Measurements from ENCODE around the gene RBM45.
A peak's percentile ranks its signal among the peaks of the same experiment; 100 is the strongest.
"Not testable (repeated sequence)": the region's sequence is repeated elsewhere in the genome, so short reads cannot be mapped to it uniquely, and the experiment has no call there.

RBM45 gene

GRCh38 chr2:178112202-178113152 lies at the start of gene RBM45:
TSS of gene RBM45 (plus strand) at chr2:178112437. CDS start at chr2:178112547, 110 bp downstream.
- peak; percentile 75 to 79 for DNase-seq (ENCODE audit: extremely low read depth in 1 of 2, low read depth in 1 of 2)

GRCh38 chr2:178066324-178066723 lies 45.9 kb upstream of the RBM45 start:
- DNase-seq (ENCODE audit: extremely low read depth in 1 of 2, low read depth in 1 of 2) = no peak

- no peak for DNase-seq (ENCODE audit: extremely low read depth in 1 of 2, low read depth in 1 of 2)
Observed at GRCh38 chr2:178066890-178067669, 45.2 kb upstream of the RBM45 start.

GRCh38 chr2:178068823-178069454 lies 43.3 kb upstream of the RBM45 start:
- no peak for DNase-seq (ENCODE audit: extremely low read depth in 1 of 2, low read depth in 1 of 2)

- no peak for DNase-seq (ENCODE audit: extremely low read depth in 1 of 2, low read depth in 1 of 2)
Observed at GRCh38 chr2:178069551-178069950, 42.7 kb upstream of the RBM45 start.

GRCh38 chr2:178070824-178071223 lies 41.4 kb upstream of the RBM45 start:
- no peak for DNase-seq (ENCODE audit: extremely low read depth in 1 of 2, low read depth in 1 of 2)

- no peak for DNase-seq (ENCODE audit: extremely low read depth in 1 of 2, low read depth in 1 of 2)
Observed at GRCh38 chr2:178072000-178072382, 40.2 kb upstream of the RBM45 start.

GRCh38 chr2:178072383-178073301 lies 39.6 kb upstream of the RBM45 start, which contains the start of gene PDE11A:
TSS of gene PDE11A (minus strand) at chr2:178072777. CDS start at chr2:178072437, 340 bp downstream.
- DNase-seq (ENCODE audit: extremely low read depth in 1 of 2, low read depth in 1 of 2) = peak in 1 of 2 donors; percentile 44

- no peak for DNase-seq (ENCODE audit: extremely low read depth in 1 of 2, low read depth in 1 of 2)
Observed at GRCh38 chr2:178074123-178075005, 37.9 kb upstream of the RBM45 start.

GRCh38 chr2:178075006-178075326 lies 37.3 kb upstream of the RBM45 start:
- DNase-seq (ENCODE audit: extremely low read depth in 1 of 2, low read depth in 1 of 2) = no peak

- no peak for DNase-seq (ENCODE audit: extremely low read depth in 1 of 2, low read depth in 1 of 2)
Observed at GRCh38 chr2:178076130-178076529, 36.1 kb upstream of the RBM45 start.

GRCh38 chr2:178079279-178079678 lies 33.0 kb upstream of the RBM45 start:
- not testable (repeated sequence) for DNase-seq (ENCODE audit: extremely low read depth in 1 of 2, low read depth in 1 of 2)

GRCh38 chr2:178082408-178083045 lies 29.7 kb upstream of the RBM45 start:
- no peak for DNase-seq (ENCODE audit: extremely low read depth in 1 of 2, low read depth in 1 of 2)

GRCh38 chr2:178084273-178084672 lies 28.0 kb upstream of the RBM45 start:
- DNase-seq (ENCODE audit: extremely low read depth in 1 of 2, low read depth in 1 of 2) = no peak

- no peak for DNase-seq (ENCODE audit: extremely low read depth in 1 of 2, low read depth in 1 of 2)
Observed at GRCh38 chr2:178088774-178089270, 23.4 kb upstream of the RBM45 start.

GRCh38 chr2:178093471-178093870 lies 18.8 kb upstream of the RBM45 start:
- no peak for DNase-seq (ENCODE audit: extremely low read depth in 1 of 2, low read depth in 1 of 2)

GRCh38 chr2:178101321-178102079 lies 10.7 kb upstream of the RBM45 start:
- no peak for DNase-seq (ENCODE audit: extremely low read depth in 1 of 2, low read depth in 1 of 2)

- DNase-seq (ENCODE audit: extremely low read depth in 1 of 2, low read depth in 1 of 2) = no peak
Observed at GRCh38 chr2:178105566-178105965, 6.7 kb upstream of the RBM45 start.
